NCI-H2227 (cell line): ENCODE measurements around the gene SYNRG.
A peak's percentile ranks its signal among the peaks of the same experiment; 100 is the strongest.

Experiments used
- DNase-seq: peaks from one replicate; lab custom pipeline; 2025; ENCODE audit not compliant: unreplicated experiment; lab: John Stamatoyannopoulos, UW

SYNRG gene

DNA sequence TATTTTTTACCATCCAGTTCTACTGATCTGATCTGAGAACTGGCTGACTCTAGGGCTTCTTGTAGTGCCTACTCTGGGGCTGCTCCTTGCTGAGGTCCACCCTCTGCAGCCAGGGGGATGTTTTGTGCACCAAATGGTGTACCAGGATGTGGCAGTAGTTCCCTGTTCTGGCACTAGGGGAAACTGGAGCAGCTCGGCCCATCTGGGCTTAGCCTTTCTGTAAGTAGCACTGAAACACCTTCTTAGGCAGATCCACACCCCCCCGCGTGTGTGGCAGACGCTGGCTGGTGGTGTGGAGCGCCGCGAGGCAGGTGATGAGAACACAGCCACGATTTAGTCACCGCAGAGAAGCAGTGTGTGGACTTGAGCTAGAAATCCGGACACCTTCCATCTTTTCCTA, 102.5 kb downstream of the SYNRG start:
- DNase-seq: peak; percentile 78

DNA sequence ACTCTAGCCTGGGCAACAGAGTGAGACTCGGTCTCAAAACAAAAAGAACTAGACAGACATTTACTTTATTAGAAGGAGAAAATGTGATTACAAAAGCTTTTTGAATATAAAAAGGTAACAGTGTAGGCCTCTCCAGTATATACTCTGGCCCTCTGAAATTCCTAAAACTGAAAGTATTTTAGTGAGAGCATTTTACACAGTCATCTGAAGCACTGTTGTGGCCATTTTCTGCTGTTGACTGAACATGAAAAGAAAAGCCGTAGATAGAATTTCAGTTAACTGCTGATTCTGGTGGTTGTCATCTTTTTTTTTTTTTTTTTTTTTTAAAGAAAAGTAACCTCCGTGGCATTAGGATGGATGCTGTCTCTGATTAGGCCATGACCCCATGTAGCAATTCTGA, 103.9 kb downstream of the SYNRG start:
- DNase-seq: no peak

DNA sequence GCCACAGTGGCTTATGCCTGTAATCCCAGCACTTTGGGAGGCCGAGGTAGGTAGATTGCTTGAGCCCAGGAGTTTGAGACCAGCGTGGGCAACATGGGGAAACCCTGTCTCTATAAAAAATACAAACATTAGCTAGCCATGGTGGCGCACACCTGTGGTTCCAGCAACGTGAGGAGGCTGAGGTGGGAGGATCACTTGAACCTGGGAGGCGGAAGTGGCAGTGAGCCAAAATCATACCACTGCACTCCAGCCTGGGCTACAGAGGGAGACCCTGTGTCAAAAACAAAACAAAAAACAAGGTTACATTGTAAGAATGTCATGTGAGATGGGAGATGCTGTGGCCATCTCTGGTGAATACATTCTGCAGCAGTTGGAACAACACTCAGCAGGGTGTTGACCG, 106.1 kb downstream of the SYNRG start:
- no peak for DNase-seq

DNA sequence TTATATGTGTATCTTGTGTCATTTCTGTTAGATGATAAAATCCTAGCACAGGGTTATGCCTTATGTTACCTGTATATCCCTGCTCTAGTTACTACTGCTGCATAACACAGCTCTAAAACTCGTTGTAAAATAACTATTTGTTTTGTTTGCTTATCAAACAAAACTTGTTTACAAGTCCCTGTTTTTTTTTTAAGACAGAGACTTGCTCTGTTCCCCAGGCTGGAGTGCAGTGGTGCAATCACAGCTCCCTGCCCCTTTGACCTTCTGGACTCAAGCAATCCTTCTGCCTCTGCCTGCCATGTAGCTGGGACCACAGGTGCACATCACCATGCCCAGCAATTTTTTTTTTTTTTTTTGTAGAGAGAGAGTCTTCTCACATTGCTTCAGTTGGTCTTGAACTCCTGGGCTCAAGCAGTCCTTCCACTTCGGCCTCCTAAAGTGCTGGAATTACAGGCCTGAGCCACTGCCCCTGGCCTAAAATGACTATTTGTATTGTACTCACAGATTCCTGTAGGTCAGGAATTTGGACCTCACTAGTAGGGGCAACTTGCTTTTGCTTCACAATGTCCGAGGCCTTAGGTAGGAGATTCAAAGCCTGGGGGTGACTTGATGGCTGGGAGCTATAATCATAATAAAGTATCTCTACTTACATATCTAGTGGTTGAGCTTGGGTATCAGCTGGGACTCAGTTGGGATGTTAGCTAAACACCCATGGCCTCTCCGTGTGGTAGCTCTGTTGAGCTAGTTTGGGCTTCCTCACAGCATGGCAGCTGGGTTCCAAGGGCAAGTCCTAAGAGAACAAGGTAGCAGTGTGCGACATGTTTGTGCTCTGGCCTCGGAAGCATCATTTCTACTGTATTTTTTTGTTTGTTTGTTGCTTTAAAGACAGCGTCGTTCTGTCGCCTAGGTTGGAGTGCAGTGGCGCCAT, 106.9 kb downstream of the SYNRG start:
- no peak for DNase-seq

- DNase-seq: no peak
These were observed 108.8 kb downstream of the SYNRG start for GRCh38 chr17:37500378-37500777.

GRCh38 chr17:37494971-37495370, 114.2 kb downstream of the SYNRG start:
- no peak for DNase-seq

GRCh38 chr17:37494401-37494831, 114.8 kb downstream of the SYNRG start:
- no peak for DNase-seq

GRCh38 chr17:37493249-37494027, 115.8 kb downstream of the SYNRG start:
- no peak for DNase-seq

GRCh38 chr17:37492167-37492566, 117.1 kb downstream of the SYNRG start:
- no peak for DNase-seq

GRCh38 chr17:37490638-37491614, 118.3 kb downstream of the SYNRG start:
- peak; percentile 26 for DNase-seq

- DNase-seq: peak; percentile 79
These were observed 119.1 kb downstream of the SYNRG start for GRCh38 chr17:37490022-37490587.

- peak; percentile 94 for DNase-seq
These were observed 119.8 kb downstream of the SYNRG start, which contains the start of gene DUSP14 for GRCh38 chr17:37489197-37490001. Gene DUSP14, plus strand, starts transcription at chr17:37489891. Its CDS starts 22,382 bp downstream, at chr17:37512273.

DNA sequence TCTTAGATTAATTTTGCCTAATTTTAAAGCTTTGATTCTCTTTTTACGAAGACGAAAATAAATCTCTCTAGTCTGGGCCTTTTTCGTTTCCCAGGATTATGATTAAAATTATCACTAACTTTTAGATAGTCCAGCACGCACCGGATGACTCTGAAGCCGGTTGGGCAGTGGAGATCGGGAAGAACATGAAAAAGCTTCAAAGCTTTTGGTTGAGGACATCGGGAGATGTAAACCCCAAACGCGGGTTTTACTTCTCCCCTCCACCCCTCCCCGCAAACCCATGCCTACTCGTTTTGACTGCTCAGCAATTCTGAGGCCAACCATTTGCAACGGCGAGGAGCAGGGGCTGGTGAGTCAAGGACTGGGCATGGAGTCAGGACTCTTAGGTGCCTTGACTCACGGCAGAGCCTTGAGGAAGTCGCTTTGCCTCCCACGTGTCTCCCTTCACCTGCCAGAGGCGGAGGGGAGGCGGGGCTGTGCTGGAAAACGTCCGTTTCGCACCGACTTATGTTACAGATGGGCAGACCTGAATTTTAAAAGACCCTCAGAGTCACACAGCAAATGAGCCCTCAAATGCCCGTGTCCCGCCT, 120.5 kb downstream of the SYNRG start:
- DNase-seq: peak; percentile 53

DNA sequence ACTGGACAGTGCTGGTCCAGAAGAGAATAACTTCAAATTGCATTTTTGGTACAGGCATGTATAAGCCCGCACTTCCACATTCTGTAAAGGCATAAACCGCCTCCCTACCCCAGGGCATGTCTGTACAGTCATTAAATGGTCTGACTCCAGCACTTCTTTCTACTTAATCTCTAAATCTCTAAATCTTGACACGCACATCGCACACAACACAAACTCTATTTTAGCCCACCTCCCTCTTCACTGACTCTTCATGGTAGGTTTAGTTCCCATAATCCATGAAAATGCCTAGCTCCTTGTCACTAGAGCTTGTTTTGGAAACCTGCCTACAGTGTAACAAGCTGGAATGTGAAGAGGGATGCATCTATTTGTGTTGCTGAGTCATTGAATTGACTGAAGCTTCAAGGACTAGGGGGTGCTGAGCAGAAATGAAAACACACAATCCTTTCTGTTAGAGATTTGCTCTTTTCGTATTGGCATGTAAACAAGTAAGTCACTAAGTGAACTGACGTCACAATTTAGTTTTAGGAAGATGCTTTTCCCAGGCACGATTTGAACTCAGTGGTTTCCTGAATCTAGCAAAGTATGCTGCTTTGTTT, 121.1 kb downstream of the SYNRG start:
- DNase-seq: peak; percentile 56

DNA sequence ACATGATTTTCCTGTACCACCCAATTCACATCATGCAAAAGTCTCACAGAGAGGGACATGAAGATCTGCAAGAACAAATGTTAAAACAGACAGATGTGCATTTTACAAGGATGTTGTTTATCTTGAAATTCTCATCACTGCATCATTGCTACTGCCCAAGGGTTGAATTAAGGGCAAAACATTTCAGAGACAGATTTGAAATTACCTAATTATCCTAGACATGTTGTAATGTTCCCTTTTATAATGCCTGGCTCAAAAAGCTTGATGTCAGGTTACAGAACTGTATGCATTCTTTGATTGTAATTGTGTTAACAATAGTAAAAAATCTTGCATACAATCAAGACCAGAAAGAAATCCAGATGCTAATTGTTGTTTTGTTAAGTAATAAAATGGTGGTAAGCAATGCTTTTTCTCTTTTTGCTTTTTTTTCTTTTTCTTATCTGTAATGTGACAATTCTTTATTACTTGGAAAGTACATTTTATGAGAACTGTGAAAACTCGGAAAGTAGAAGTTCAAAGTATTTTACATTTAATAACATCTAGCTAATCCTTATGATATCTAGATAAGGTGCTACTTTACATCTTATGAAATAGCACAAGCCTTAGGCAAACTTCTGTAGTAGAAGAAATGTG, 123.2 kb downstream of the SYNRG start:
- no peak for DNase-seq

GRCh38 chr17:37483311-37484039, 125.7 kb downstream of the SYNRG start:
- peak; percentile 69 for DNase-seq

- DNase-seq: peak; percentile 12
These were observed 128.1 kb downstream of the SYNRG start for GRCh38 chr17:37481001-37481665.
